Fibroblast of villous mesenchyme (primary cell): ENCODE data around the gene LASP1. TPM values are rescaled to one million over a fixed set of nuclear protein-coding genes. Genes with fewer than 3 reads are reported as not detected.
"Not testable (repeated sequence)": the region's sequence is repeated elsewhere in the genome, so short reads cannot be mapped to it uniquely, and the experiment has no call there.

Source experiments
- DNase-seq: peaks from one replicate; pipeline ENCODE4 v3.0.0-alpha.2; 2010; ENCODE audit warnings: low read depth
- H3K4me3 ChIP-seq: 2 replicates; pipeline ENCODE4 v1.5.1; 2011; ENCODE audit warnings: low read depth, mild to moderate bottlenecking, low read length
- CTCF ChIP-seq: IDR thresholded peaks from 2 replicates; pipeline ENCODE4 v1.5.1; 2012; ENCODE audit warnings: low read depth, mild to moderate bottlenecking, low read length; ENCODE audit not compliant: insufficient read depth
- total RNA-seq: library from RNA; depleted of rRNA; stranded (reverse); fragments of >200 nt; gene quantifications from 2 replicates; pipeline ENCODE4 v1.2.3, GENCODE V29; 2012

LASP1 gene
- total RNA-seq, 1 donor, result 475 TPM

DNA sequence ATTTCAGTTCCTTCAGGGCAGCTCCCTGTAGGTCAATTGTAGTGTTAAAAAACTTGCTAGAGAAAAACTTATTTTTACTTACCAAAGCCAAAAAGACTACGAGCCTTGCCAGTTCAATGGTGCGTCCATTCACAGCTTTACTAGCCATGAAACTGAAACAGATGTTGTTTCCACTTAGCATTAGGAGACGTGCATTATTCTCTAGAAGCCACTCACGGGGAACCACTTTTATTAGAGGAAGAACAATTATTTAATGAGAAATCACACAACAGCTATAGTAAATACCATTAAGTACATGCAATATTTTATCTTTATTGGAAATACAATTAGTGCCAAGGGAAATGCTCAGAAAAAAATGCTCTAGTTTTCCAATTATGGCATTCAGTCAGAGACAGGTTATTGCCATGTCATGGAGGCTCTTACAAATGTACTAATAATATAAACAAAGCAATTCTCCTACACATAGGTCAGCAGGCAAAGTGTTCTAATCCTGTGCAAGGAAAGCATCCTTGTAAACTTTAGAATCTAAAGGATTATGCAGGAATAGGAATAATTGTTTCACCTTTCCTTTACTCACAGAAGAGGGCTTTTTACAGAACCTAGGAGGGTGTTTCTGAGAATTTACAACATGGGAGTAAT is 73.0 kb downstream of the LASP1 start:
- H3K4me3 ChIP-seq, result no peak overlapping the region
- TF ChIP-seq CTCF, result no peak
- DNase-seq, result no peak

DNA sequence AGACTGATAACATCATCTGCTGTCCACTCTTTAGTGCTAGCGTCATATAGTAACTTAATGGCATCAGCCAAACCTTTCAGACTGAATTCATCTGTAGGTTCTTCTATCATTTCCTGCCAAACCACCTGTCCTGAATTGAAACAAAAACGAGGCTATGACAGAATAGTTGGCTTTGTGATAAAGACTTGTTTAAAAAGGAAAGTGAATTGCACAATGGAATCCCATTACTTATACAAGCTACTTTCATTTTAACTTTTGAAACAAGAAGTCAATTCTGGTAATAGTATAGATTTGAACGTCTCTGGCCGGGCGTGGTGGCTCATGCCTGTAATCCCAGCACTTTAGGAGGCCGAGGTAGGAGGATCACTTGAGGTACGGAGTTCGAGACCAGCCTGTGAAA is 73.7 kb downstream of the LASP1 start:
- peak; percentile 28 for DNase-seq

GRCh38 chr17:38947189-38947588 is 77.3 kb downstream of the LASP1 start:
- TF ChIP-seq CTCF, result no peak
- H3K4me3 ChIP-seq, result no peak overlapping the region
- no peak for DNase-seq

More for the DNA sequence above, 73.7 kb downstream of the LASP1 start:
- no peak overlapping the region for H3K4me3 ChIP-seq
- no peak for TF ChIP-seq CTCF

GRCh38 chr17:38953800-38954199 is 83.9 kb downstream of the LASP1 start:
- not testable (repeated sequence) for DNase-seq, H3K4me3 ChIP-seq

GRCh38 chr17:38958326-38958725 is 88.5 kb downstream of the LASP1 start:
- H3K4me3 ChIP-seq, result no peak overlapping the region
- DNase-seq, result peak; percentile 21

DNA sequence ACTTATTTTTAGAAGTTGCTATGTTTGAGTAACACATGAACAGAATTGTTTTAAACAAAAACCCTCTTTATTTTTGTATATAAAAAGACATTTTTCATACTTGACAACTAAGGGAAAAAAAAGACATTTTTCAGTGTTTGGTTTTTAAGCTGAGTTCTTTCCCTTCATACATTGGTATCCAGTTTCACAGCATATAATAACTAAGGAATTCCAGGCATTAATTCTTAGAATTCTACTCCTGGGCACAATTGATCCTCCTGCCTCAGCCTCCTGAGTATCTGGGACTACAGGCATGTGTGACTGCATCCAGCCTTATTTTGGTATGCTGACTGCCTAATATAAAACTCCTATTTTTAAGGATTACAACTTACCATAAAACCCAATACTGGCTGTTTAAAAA is 88.9 kb downstream of the LASP1 start:
- peak; percentile 20 for DNase-seq
- no peak for TF ChIP-seq CTCF
- no peak overlapping the region for H3K4me3 ChIP-seq

More at GRCh38 chr17:38958326-38958725, 88.5 kb downstream of the LASP1 start:
- no peak for TF ChIP-seq CTCF

- DNase-seq, result no peak
- no peak for TF ChIP-seq CTCF
- no peak overlapping the region for H3K4me3 ChIP-seq
Measured at GRCh38 chr17:38959508-38959907, 89.7 kb downstream of the LASP1 start.
